Measurements from ENCODE around the gene PIK3R3.
A peak's percentile ranks its signal among the peaks of the same experiment; 100 is the strongest.

The PIK3R3 gene

GRCh38 chr1:46130121-46130520 lies 2.3 kb downstream of the PIK3R3 start:
- FAIRE-seq (no peak), DNase-seq (ENCODE audit: insufficient read length) (no peak)
- no peak for TF ChIP-seq TAF1 (IDR thresholded peaks at IDR 0.05; ENCODE audit: borderline replicate concordance, low read depth, low read length)
- TF ChIP-seq POLR2A (IDR thresholded peaks at IDR 0.05; ENCODE audit: low read depth, low read length): no peak
- no peak for TF ChIP-seq POLR2AphosphoS5 (IDR thresholded peaks at IDR 0.05; ENCODE audit: low read depth, low read length)

DNA sequence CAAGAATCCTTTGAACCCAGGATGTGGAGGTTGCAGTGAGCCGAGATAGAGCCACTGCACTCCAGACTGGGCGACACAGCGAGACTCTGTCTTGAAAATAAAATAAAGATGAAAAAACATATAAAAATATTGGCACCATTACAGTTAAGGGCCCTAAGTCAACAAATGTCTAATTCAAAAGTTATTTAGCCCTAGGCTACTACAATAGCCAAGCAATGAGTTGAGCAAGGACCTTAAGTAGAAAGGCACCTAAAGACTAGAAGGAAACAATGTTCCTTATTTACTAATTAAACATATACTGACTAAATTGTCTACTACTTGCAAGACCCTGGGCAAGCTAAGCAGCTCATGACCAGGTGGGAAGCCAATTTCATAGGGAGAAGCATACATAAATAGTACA lies 4.1 kb downstream of the PIK3R3 start:
- FAIRE-seq (no peak), DNase-seq (ENCODE audit: insufficient read length) (no peak)
- TF ChIP-seq POLR2A (IDR thresholded peaks at IDR 0.05; ENCODE audit: low read depth, low read length) (no peak), TAF1 (IDR thresholded peaks at IDR 0.05; ENCODE audit: borderline replicate concordance, low read depth, low read length) (no peak), POLR2AphosphoS5 (IDR thresholded peaks at IDR 0.05; ENCODE audit: low read depth, low read length) (no peak)

DNA sequence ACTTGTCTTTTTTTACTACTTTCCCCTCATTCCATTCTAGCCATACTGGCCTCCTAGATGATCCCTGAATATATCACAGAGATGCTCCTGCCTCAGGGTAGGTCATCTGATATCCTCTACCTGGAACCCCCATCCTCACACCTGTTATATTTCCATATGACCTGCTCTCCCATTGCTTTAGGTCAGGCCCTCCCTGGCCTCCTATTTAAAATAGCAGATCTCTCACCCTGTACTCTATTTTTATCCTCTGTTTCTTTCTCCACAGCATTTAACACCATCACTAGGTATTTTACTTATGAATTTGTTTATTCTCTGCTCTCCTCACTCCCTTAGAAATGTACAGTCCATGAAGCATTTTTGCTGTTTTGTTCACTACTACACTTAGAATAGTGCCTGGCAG lies 13.6 kb downstream of the PIK3R3 start:
- FAIRE-seq (peak; percentile 9), DNase-seq (ENCODE audit: insufficient read length) (no peak)
- TF ChIP-seq POLR2AphosphoS5 (IDR thresholded peaks at IDR 0.05; ENCODE audit: low read depth, low read length) (no peak), TAF1 (IDR thresholded peaks at IDR 0.05; ENCODE audit: borderline replicate concordance, low read depth, low read length) (no peak), POLR2A (IDR thresholded peaks at IDR 0.05; ENCODE audit: low read depth, low read length) (no peak)

GRCh38 chr1:46117810-46118494 lies 14.5 kb downstream of the PIK3R3 start:
- FAIRE-seq: no peak
- TF ChIP-seq POLR2AphosphoS5 (IDR thresholded peaks at IDR 0.05; ENCODE audit: low read depth, low read length) (no peak), TAF1 (IDR thresholded peaks at IDR 0.05; ENCODE audit: borderline replicate concordance, low read depth, low read length) (no peak), POLR2A (IDR thresholded peaks at IDR 0.05; ENCODE audit: low read depth, low read length) (no peak)
- no peak for DNase-seq (ENCODE audit: insufficient read length)

DNA sequence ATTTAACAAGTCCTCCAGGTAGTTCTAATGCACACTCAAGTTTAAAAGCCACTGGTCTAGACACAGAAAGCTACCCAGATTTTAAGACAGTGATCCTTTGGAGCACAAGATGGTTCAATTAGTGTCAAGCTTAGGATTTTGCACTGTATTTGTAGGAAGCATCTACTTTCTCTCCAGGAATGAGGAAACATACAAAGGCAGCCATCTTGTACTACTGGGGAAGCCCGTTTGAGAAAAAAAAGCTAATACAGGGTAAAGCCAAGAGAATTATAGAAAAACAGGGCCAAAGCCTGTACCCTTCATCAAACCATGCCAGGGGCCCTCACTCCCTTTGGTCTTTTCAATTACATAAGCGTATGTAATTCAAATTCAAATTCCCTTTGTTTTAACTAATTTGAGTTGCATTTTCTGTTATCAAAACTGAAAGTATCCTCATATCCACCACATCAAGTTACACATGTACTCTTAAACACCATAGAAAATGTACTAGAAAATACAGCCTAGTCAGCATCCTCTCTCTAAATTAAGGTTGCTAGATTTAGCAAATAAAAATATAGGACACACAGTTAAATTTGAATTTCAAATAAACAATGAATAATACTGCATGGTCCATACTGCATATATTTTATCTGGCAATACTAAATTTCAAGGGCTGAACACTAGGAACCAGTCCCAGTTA lies 17.4 kb downstream of the PIK3R3 start:
- DNase-seq (ENCODE audit: insufficient read length): no peak
- no peak for FAIRE-seq
- no peak for TF ChIP-seq TAF1 (IDR thresholded peaks at IDR 0.05; ENCODE audit: borderline replicate concordance, low read depth, low read length)

DNA sequence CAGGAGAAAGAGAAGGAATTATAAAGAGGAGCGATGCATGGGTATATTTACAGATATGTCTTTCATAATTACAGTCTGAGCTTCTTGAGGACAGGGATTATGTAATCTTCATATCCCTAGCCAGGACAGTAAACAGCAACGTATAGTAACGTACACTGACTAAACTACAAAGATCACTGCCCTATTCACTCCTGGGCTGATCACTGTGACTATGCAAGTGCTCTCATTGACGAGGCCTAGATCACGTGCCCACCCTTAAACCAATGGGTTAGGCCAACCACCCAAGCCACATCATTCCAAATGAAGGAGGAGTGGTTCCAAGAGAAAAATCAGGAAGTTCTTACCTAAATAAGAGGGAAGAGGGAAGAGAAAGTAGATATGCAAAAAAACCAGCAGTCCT lies 18.5 kb downstream of the PIK3R3 start:
- FAIRE-seq (no peak), DNase-seq (ENCODE audit: insufficient read length) (no peak)
- no peak for TF ChIP-seq TAF1 (IDR thresholded peaks at IDR 0.05; ENCODE audit: borderline replicate concordance, low read depth, low read length)
- TF ChIP-seq POLR2A (IDR thresholded peaks at IDR 0.05; ENCODE audit: low read depth, low read length): no peak
- no peak for TF ChIP-seq POLR2AphosphoS5 (IDR thresholded peaks at IDR 0.05; ENCODE audit: low read depth, low read length)

DNA sequence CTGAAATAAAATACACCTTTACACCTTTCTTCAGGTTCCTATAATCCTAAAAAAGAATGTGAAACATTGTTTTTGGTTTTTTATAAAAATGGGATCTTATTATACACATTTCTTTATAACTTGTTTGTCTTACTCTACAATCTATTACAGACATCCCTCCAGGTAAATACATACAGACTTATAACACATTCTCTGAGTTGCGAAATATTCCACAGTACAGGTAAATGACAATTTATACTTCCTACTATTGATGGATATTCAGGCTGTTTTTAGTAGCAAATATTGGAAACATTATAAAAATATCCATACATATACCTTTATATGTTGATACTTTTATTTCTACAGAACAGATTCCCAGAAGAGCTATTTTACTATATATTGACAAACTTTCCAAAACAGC lies 20.3 kb downstream of the PIK3R3 start:
- no peak for FAIRE-seq
- no peak for DNase-seq (ENCODE audit: insufficient read length)
- TF ChIP-seq POLR2AphosphoS5 (IDR thresholded peaks at IDR 0.05; ENCODE audit: low read depth, low read length): no peak
- no peak for TF ChIP-seq POLR2A (IDR thresholded peaks at IDR 0.05; ENCODE audit: low read depth, low read length)
- no peak for TF ChIP-seq TAF1 (IDR thresholded peaks at IDR 0.05; ENCODE audit: borderline replicate concordance, low read depth, low read length)

DNA sequence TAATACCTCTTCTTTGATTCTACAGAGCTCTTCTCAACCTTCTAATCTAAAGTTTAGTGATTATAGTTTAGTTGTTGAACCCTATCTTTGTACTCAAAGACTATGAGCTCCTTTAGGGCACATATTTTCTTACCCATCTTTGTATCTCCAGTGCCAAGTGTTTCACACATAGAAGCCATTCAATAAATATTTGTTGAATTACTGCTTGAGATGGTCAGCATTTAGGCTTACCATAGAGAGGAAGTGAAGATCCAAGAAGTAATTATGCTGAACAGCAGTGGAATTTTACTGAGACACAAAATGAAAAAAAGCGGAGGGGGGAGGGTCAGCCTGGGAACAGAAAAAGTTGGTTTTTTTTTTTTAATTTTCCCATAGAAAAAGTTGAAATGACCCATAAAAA lies 21.9 kb downstream of the PIK3R3 start:
- TF ChIP-seq POLR2AphosphoS5 (IDR thresholded peaks at IDR 0.05; ENCODE audit: low read depth, low read length) (no peak), POLR2A (IDR thresholded peaks at IDR 0.05; ENCODE audit: low read depth, low read length) (no peak), TAF1 (IDR thresholded peaks at IDR 0.05; ENCODE audit: borderline replicate concordance, low read depth, low read length) (no peak)
- no peak for FAIRE-seq
- DNase-seq (ENCODE audit: insufficient read length): no peak

GRCh38 chr1:46102769-46103476 lies 29.5 kb downstream of the PIK3R3 start:
- TF ChIP-seq POLR2A (IDR thresholded peaks at IDR 0.05; ENCODE audit: low read depth, low read length) (no peak), TAF1 (IDR thresholded peaks at IDR 0.05; ENCODE audit: borderline replicate concordance, low read depth, low read length) (no peak), POLR2AphosphoS5 (IDR thresholded peaks at IDR 0.05; ENCODE audit: low read depth, low read length) (no peak)
- FAIRE-seq (peak; percentile 14), DNase-seq (ENCODE audit: insufficient read length) (no peak)

- no peak for TF ChIP-seq TAF1 (IDR thresholded peaks at IDR 0.05; ENCODE audit: borderline replicate concordance, low read depth, low read length)
- TF ChIP-seq POLR2A (IDR thresholded peaks at IDR 0.05; ENCODE audit: low read depth, low read length): no peak
- TF ChIP-seq POLR2AphosphoS5 (IDR thresholded peaks at IDR 0.05; ENCODE audit: low read depth, low read length): no peak
- no peak for DNase-seq (ENCODE audit: insufficient read length)
- no peak for FAIRE-seq
Measured at GRCh38 chr1:46099215-46099614, 33.2 kb downstream of the PIK3R3 start.

DNA sequence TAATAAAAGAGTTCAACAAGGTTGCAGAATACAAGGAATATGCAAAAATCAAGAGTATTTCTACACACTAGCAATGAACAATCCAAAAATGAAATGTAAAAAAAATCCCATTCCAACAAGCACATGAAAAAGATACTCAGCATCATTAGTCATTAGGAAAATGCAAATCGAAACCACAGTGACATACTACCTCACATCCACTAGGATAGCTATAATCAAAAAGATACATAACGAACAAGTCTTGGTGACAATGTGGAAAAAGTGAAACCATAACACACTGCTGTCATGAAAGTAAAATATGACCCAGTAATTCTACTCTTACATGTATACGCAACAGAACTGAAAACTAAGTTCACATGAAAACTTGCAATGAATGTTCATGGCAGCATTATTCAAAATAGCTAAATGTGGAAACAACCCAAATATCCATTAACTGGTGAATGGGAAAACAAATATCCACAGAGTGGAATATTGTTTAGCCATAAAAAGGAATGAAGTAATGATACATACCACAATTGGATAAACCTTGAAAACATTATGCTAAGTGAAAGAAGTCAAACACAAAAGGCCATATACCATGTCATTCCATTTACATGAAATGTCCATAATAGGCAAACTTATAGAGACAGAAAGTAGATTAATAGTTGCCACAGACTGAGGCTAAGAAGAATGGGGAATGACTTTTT lies 34.3 kb downstream of the PIK3R3 start:
- no peak for TF ChIP-seq TAF1 (IDR thresholded peaks at IDR 0.05; ENCODE audit: borderline replicate concordance, low read depth, low read length)
- TF ChIP-seq POLR2A (IDR thresholded peaks at IDR 0.05; ENCODE audit: low read depth, low read length): no peak
- no peak for TF ChIP-seq POLR2AphosphoS5 (IDR thresholded peaks at IDR 0.05; ENCODE audit: low read depth, low read length)
- DNase-seq (ENCODE audit: insufficient read length): no peak
- peak; percentile 96 for FAIRE-seq

All from GM12892 (cell line).